Left cardiac atrium (tissue), 4 donors: ENCODE data around the gene CPEB2. TPM values are rescaled to one million over a fixed set of nuclear protein-coding genes. Genes with fewer than 3 reads are reported as not detected.

Experiments
- ATAC-seq, 2 donors: fragments of 200-7000 bp; cut with Tn5 transposase; one replicate each; pipeline ENCODE4 v1.9.1; 2020; ENCODE audit warnings: mild to moderate bottlenecking in 2 of 2, moderate library complexity in 2 of 2
- DNase-seq: peaks from one replicate; pipeline ENCODE4 v3.0.0-alpha.2; 2020
- intact Hi-C, 2 donors: fragments of 100-400 bp; cut with DNase I; formaldehyde crosslinking; loops; one replicate each; pipeline versions ENCODE4 v1.14.1 to v1.15.1; 2022 to 2023
- total RNA-seq, 2 donors: library from RNA; stranded (reverse); fragmentation: NEBNext Ultra II Directional; extraction: Animal tissue kit (Norgen Biotek cat#: 25700); gene quantifications; one replicate each; pipeline ENCODE4 v1.2.1, GENCODE V29; 2021
- donor health status: DM: no; HTN: yes; CAD: no.
- donor health status: DM: no; HTN: yes; CAD: no; lungs with severe emphysema.
- donor health status: DM: yes; HTN: yes; CAD: no.
- donor health status: Dilated cardiomyopathy.

CPEB2 gene
- total RNA-seq, 2 donors from 2014 or later: 10.4 to 15.8 TPM

DNA sequence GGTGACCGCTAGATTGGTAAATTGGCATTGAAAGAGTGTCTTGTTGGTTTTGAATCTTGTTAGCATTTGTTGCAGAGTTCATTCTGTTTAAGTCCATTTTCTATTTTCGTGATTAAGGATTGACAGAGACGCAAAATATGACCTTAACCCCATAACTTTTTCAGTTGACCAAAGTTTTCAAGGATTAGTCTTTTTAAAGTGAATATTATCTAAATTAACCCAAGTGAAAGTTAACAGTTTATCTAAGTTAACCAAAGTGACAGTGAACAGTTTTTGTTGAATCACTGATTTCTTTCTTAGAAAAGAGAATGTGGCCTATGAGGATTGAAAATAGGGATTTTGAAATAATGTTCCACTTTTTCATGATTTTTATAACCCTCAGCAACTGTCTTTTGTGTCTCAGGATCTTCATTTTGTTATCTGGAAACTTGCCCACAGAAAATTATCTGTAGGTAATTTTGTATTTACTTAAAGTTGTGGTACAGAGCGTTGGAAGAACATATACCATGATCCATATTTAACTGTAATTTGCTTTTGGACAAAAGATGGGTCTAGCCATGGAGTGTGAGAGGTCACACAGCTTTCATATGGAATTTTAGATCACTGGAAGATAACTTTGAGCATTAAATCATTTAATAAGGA, 3.3 kb downstream of the CPEB2 start:
- intact Hi-C loops: no loop called here

GRCh38 chr4:15006416-15007024, 4.2 kb downstream of the CPEB2 start:
- intact Hi-C loops: no loop called here
- DNase-seq (no peak), ATAC-seq (no peak)

More for the DNA sequence above, 3.3 kb downstream of the CPEB2 start:
- ATAC-seq (no peak), DNase-seq (no peak)

- no peak for DNase-seq
- intact Hi-C loops: no loop called here
- no peak for ATAC-seq
These were observed 4.9 kb downstream of the CPEB2 start for GRCh38 chr4:15007201-15007600.

- ATAC-seq (peak in 1 of 2 donors; percentile 12), DNase-seq (no peak)
- intact Hi-C loops: no loop called here
These were observed 7.8 kb downstream of the CPEB2 start for GRCh38 chr4:15010038-15010585.

DNA sequence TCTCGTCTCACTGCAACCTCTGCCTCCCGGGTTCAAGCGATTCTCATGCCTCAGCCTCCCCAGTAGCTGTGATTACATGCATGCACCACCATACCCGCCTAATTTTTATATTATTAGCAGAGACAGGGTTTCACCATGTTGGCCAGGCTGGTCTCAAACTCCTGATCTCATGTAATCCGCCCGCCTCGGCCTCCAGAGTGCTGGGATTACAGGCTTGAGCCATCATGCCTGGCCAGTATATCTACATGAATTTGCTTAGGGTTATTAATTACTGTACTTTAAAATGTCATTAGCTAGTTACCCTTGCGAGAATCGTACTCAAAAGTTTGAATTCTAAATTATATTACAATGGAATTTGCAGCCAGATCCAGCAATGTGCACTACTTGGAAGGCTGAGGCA, 8.9 kb downstream of the CPEB2 start:
- ATAC-seq (no peak), DNase-seq (no peak)
- intact Hi-C loops: no loop called here

DNA sequence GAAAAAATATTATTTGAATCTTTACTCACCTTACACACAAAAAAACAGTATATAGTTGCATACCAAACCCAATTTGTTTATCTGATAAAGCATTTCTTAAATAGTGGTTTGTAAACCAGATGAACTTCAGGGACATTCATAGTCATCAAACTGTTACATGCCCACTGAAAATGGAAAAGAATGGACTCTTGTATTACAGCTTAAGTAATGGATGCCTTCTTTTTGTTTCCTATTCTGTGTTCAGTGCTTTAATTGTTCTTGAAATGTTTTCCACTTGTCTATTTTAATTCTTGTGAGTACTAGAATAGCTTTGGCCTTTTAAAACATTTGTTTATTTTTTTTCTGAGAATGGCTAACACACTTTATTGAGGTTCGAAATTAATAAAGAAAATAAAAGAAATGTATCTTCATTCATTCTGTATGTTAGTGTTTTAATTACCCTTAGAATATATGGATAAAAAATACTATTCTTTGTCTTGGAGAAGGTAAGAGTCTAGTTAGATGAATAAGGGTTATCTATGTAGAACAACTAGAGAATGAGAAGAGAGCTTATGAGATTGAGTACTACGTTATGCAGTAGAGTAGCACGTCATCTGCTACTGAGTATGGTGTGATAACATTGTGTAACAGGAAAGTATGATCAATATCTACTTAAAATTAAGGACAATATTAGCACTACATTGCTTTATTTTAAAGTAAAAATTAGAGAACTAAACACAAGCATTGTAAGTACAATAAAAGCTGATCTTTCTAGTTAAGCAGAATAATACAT, 9.9 kb downstream of the CPEB2 start:
- no peak for ATAC-seq
- intact Hi-C loops: no loop called here
- no peak for DNase-seq

GRCh38 chr4:15013585-15013984, 11.3 kb downstream of the CPEB2 start:
- ATAC-seq: no peak
- DNase-seq: no peak
- intact Hi-C loops: no loop called here

- DNase-seq (no peak), ATAC-seq (no peak)
- intact Hi-C loops: no loop called here
These were observed 12.9 kb downstream of the CPEB2 start for GRCh38 chr4:15015170-15015569.

GRCh38 chr4:15018361-15018760, 16.1 kb downstream of the CPEB2 start:
- ATAC-seq: no peak
- DNase-seq: no peak
- intact Hi-C loops: no loop called here

- intact Hi-C loops: no loop called here
- DNase-seq (no peak), ATAC-seq (peak in 1 of 2 donors; percentile 44)
These were observed 18.4 kb downstream of the CPEB2 start for GRCh38 chr4:15020502-15021286.

DNA sequence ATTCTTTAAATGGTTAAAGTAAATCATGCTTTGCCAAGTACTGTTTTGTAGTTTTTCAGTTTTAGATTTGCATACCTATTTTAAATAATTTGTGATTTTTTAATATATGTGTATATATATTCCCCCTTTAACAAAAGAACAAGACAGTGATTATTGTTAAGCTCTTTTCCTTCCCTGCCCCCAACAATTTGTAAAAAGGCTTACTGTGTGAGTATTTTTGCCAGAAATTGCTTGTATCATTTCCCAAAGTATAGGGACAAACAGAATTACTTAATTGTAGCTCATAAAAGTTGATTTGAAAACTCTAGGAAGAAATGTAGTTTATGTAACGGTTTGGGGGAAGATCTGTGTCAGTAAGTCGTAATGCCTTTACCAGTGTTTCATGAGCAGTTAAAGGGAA, 19.0 kb downstream of the CPEB2 start:
- ATAC-seq (no peak), DNase-seq (no peak)
- intact Hi-C loops: no loop called here

DNA sequence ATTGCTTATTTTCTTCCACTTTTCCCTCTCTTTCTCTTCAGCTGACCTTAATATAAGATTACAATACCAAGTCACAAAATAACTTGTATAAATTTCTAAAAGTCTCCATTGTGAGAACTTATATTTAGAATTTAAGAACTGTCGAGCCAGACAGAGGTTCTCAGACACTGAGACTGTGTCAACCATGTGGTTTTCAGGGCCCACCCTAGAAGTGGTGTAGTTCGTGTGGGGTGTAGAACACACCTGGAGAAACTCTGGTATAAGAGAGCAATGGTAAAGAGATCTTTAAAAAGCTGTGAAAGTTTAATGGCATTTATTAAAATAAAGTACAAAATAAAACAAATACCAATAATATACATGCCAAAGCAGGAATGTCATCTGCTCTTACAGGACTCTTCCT, 19.7 kb downstream of the CPEB2 start:
- intact Hi-C loops: no loop called here
- ATAC-seq (no peak), DNase-seq (no peak)

DNA sequence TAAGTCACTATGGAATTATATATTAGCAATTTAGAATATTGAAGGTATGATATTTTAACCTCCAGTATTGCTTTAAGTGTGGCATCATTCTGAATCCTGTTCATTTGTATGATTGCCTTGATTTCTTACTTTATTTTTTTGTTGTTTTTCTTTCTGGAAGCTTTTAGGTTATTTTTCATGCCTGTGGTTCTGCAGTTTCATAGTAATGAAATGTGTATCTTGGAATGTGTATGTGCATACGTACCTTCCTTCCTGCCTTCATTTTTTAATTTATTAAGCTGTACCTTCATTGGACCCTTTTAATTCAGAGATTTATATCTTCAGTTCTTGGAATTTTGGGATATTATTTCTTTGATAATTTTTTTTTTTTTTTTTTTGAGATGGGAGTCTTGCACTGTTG, 22.1 kb downstream of the CPEB2 start:
- no peak for DNase-seq
- no peak for ATAC-seq
- intact Hi-C loops: no loop called here

DNA sequence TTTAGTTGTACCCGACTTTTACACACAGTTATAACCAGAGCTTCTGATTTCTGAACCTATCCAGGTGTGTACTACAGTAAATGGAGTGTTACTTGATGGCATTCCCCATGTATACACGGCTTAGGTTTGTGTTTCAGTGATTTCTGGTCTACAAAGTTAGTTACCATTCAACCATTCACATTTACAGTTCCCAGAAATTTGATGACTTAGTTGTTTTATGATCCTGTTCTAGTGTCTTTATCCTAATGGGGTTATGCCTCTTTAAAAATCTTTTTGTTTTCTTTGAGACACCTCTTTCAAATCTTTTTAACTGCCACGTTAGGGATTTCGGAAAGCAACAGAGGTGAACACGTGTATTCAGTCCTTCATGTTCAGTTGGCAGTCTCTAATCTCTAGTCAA, 23.4 kb downstream of the CPEB2 start:
- intact Hi-C loops: no loop called here
- DNase-seq (no peak), ATAC-seq (no peak)

GRCh38 chr4:15027921-15028435, 25.7 kb downstream of the CPEB2 start:
- intact Hi-C loops: no loop called here
- ATAC-seq (no peak), DNase-seq (no peak)

DNA sequence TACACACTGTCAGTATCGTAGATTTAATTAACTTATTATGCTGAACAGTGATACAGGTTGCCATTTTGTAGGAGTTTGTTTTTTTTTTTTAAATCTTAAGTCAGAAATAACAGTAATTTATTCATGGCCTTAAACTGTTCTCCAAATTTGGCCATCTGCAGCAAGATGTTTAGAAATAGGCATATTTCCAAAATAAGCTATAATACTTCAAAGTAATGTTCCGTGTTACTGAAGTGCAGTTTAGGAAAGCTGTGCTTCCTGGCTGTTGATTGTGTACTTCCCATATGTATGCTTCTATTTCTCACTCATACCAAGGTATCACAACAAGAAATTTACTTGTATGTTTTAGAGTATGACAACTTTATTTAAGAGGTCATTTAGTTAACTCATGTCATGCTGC, 28.9 kb downstream of the CPEB2 start:
- no peak for DNase-seq
- intact Hi-C loops: no loop called here
- ATAC-seq: no peak

GRCh38 chr4:15031993-15032675, 29.9 kb downstream of the CPEB2 start:
- no peak for ATAC-seq
- intact Hi-C loops: no loop called here
- DNase-seq: no peak

- intact Hi-C loops: no loop called here
- DNase-seq: no peak
These were observed 31.9 kb downstream of the CPEB2 start for GRCh38 chr4:15034071-15034764.

More at GRCh38 chr4:15034071-15034764, 31.9 kb downstream of the CPEB2 start:
- ATAC-seq: no peak
